GM18951 (cell line): ENCODE results near the gene POU2F1.

Experiments
- POLR2A ChIP-seq: IDR thresholded peaks from 4 replicates; pipeline ENCODE4 v1.6.1; 2011; ENCODE audit warnings: mild to moderate bottlenecking; ENCODE audit not compliant: insufficient read length, insufficient read depth; ENCODE audit errors: extremely low read depth
- in situ Hi-C: fragments of 300-500 bp; cut with MboI; formaldehyde crosslinking; loops from one replicate; pipeline ENCODE4 v1.12.0; 2022; ENCODE audit warnings: low sequenced_read_pairs, mixed read lengths, inconsistent platforms; ENCODE audit not compliant: unreplicated experiment

The POU2F1 gene

DNA sequence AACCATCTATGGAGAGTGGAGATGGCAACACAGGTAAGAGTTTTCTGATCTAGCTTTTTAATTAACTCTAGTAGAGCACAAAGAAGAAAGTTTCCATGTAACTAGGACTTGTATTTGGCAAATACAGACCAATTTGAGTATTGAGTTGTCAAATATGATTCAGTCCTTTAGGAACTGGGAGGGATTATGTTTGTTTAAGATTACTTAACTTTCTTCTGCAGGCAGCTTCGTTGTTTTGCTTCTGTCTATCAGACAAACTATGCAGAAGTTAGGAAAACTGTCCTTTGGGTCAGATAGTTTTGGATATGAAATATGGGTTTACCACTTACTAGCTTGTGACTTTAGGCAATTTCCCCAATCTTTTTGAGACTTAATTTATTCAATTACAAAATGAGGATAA, 111.8 kb downstream of the POU2F1 start:
- no peak for TF ChIP-seq POLR2A
- in situ Hi-C loops = no loop called here

DNA sequence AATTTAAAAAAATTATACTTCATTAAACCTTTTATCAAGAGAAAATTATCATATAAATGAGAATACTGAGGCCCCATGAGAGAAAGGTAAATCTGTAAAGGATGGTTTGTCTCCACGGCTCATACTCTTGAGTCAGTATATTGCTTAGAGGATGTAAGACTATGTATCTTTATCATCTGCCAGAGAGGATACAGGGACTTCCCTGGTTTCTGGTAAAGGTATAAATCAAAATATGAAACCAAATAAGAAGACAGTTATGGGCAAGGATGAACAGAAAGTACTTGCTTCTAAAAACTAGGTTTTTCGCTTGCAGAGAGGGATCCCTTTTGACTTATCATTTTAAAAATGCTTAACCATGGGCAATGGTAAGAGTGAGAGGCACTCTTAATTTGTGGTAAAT, 112.4 kb downstream of the POU2F1 start:
- no peak for TF ChIP-seq POLR2A
- in situ Hi-C loops = no loop called here

DNA sequence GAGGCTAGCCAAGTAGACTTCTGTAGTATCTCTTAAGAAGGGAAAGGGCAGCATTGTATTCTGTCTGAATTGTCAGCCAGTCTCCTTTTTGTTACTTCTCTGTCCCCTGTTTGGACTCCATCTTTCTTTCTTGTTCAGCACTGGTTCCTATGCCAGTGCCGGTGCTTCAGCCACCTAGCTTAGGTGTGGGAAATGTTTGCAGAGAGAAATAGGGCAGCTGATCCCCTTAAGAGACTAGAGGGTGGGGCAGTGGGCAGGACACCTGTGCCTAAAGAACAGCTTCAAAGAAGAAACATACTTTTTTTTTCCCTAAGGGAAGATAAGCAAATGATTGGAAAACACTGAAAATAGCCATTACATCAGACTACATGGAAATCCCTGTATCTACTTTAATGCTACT, 113.0 kb downstream of the POU2F1 start:
- TF ChIP-seq POLR2A = no peak
- in situ Hi-C loops = no loop called here

- in situ Hi-C loops = no loop called here
- TF ChIP-seq POLR2A = no peak
Observed at GRCh38 chr1:167339405-167339804, 118.7 kb downstream of the POU2F1 start.

- no peak for TF ChIP-seq POLR2A
- in situ Hi-C loops = loop anchor here (10.0 kb wide), 1 partner anchor 68 kb away; no protein-coding TSS in a partner anchor
Observed at GRCh38 chr1:167342846-167343245, 122.2 kb downstream of the POU2F1 start.

- no peak for TF ChIP-seq POLR2A
- in situ Hi-C loops = loop anchor here (10.0 kb wide), 1 partner anchor 69 kb away; no protein-coding TSS in a partner anchor
Observed at GRCh38 chr1:167344112-167344511, 123.4 kb downstream of the POU2F1 start.

GRCh38 chr1:167344615-167345385, 124.1 kb downstream of the POU2F1 start:
- in situ Hi-C loops = loop anchor here (10.0 kb wide), 1 partner anchor 70 kb away; no protein-coding TSS in a partner anchor
- TF ChIP-seq POLR2A = no peak

DNA sequence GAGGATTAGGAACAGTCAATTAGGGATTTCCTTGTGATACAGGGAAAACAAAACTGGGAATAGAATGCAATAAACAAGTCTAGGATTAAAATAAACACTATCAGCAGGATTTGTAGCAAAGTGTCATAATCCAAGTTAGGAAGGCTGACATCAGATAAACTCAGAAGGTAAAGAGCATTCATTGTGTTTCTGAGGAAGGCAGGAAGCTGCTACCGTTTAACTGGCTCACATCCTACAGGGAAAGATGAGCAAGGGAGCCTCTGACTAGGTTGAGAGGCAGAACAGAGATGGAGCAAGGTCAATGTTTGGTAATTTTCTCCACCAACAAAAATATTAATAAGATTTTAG, 124.7 kb downstream of the POU2F1 start:
- TF ChIP-seq POLR2A = no peak
- in situ Hi-C loops = loop anchor here (10.0 kb wide), 1 partner anchor 71 kb away; no protein-coding TSS in a partner anchor

GRCh38 chr1:167357305-167357704, 136.6 kb downstream of the POU2F1 start:
- TF ChIP-seq POLR2A = no peak
- in situ Hi-C loops = no loop called here

DNA sequence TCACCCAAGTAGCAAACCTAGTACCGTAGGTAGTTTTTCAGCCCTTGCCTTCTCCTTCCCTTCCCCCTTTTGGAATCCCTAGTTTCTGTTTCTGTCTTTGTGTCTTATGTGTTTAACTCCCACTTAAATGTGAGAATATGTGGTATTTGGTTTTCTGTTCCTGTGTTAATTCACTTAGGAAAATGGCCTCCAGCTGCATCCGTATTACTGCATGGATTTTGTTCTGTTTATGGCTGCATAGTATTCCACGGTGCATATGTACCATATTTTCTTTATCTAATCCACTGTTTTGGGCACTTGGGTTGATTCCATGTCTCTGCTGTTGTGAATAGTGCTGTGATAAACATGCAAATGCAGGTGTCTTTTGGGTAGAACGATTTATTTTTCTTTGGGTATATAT, 138.6 kb downstream of the POU2F1 start:
- no peak for TF ChIP-seq POLR2A
- in situ Hi-C loops = no loop called here

DNA sequence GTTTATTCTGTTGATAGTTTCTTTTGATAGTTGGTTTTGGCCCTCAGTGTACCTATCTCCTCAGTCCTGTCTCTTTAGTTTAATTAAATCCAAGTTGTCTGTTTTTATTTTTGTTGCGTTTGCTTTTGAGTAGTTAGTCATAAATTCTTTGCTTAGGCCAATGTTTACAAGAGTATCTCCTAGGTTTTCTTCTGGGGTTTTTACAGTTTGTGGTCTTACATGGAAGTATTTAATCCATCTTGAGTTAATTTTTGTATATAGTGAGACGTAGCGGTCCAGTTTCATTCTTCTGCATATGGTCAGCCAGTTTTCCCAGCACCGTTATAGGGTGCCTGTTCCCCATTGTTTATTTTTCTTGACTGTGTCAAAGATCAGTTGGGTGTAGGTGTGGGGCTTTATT, 139.4 kb downstream of the POU2F1 start:
- TF ChIP-seq POLR2A = no peak
- in situ Hi-C loops = no loop called here

- TF ChIP-seq POLR2A = no peak
- in situ Hi-C loops = no loop called here
Observed at GRCh38 chr1:167362638-167363037, 142.0 kb downstream of the POU2F1 start.

DNA sequence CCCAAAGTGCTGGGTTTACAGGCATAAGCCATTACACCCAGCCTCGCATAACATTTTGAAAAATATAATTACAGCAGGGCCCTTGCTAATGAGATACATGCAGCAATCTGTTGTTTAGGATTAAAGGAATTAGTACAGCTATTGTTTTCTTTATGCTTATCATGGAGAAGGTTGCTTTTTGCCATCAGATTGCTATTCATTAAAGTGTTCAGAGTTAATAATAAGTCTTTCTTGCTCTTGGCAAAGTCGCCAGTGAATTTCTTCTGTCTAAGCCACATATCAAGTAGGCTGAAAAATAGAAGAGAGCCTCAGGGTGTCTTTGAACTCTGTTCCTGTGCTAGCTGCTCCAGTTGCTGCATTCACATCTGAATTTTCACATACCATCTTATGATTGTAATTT, 144.1 kb downstream of the POU2F1 start:
- in situ Hi-C loops = no loop called here
- no peak for TF ChIP-seq POLR2A

- in situ Hi-C loops = no loop called here
- TF ChIP-seq POLR2A = no peak
Observed at GRCh38 chr1:167365360-167365759, 144.7 kb downstream of the POU2F1 start.
